Lower lobe of right lung (tissue), 2 donors: ENCODE measurements around the gene FDPS. TPM values are rescaled to one million over a fixed set of nuclear protein-coding genes. Genes with fewer than 3 reads are reported as not detected.
A peak's percentile ranks its signal among the peaks of the same experiment; 100 is the strongest.

Experiments
- ATAC-seq, 2 donors: fragments of 200-7000 bp; cut with Tn5 transposase; one replicate each; pipeline ENCODE4 v1.9.1; 2020 to 2022; ENCODE audit warnings: mild to moderate bottlenecking in 2 of 2, moderate library complexity in 2 of 2
- DNase-seq: peaks from one replicate; pipeline ENCODE4 v3.0.0-alpha.2; 2020
- H3K27ac ChIP-seq: fragments of 200-600 bp; one replicate; pipeline ENCODE4 v1.8.0; 2022
- H3K27me3 ChIP-seq: fragments of 200-600 bp; one replicate; pipeline ENCODE4 v1.8.0; 2022; ENCODE audit warnings: low read depth
- H3K36me3 ChIP-seq: fragments of 200-600 bp; one replicate; pipeline ENCODE4 v1.8.0; 2022; ENCODE audit warnings: mild to moderate bottlenecking
- H3K4me1 ChIP-seq: fragments of 200-600 bp; one replicate; pipeline ENCODE4 v1.8.0; 2022
- H3K4me3 ChIP-seq: fragments of 200-600 bp; one replicate; pipeline ENCODE4 v1.8.0; 2022; ENCODE audit warnings: mild to moderate bottlenecking
- H3K9me3 ChIP-seq: fragments of 200-600 bp; one replicate; pipeline ENCODE4 v1.8.0; 2022
- CTCF ChIP-seq: fragments of 200-600 bp; IDR thresholded peaks from one replicate; pipeline ENCODE4 v1.8.0; 2022; ENCODE audit warnings: antibody characterized with exemption, mild to moderate bottlenecking
- intact Hi-C: fragments of 100-400 bp; cut with DNase I; formaldehyde crosslinking; loops from one replicate; pipeline ENCODE4 v1.11.0; 2022
- total RNA-seq: library from RNA; stranded (reverse); fragmentation: NEBNext Ultra II Directional; extraction: Animal tissue kit (Norgen Biotek cat#: 25700); gene quantifications from one replicate; pipeline ENCODE4 v1.2.1, GENCODE V29; 2021
- donor health status: DM: no; HTN: yes; CAD: no; lungs with severe emphysema.

Gene FDPS
- total RNA-seq, 1 donor from 2014 or later, result 184 TPM

GRCh38 chr1:155320252-155320651, 11.6 kb downstream of the FDPS start:
- Histone ChIP-seq H3K9me3 (no peaks in the 10 kb centered on the region), H3K36me3 (peaks cover 48% of the 10 kb centered on the region), H3K27me3 (no peaks in the 10 kb centered on the region), H3K4me1 (peaks cover 33% of the 10 kb centered on the region), H3K4me3 (peak overlapping the region; percentile 95), H3K27ac (peak overlapping the region; percentile 44)
- ATAC-seq, result no peak
- intact Hi-C loops, result no loop called here
- TF ChIP-seq CTCF, result no peak
- DNase-seq, result no peak

GRCh38 chr1:155320661-155321617, 12.3 kb downstream of the FDPS start, which contains the start of gene RUSC1:
TSS of gene RUSC1 (plus strand) at chr1:155320894. CDS start at chr1:155321774, 880 bp downstream.
- peak within 1 kb of the TSS; percentile 95 for H3K4me3 ChIP-seq
- DNase-seq, result peak; percentile 84
- H3K4me1 ChIP-seq, result peaks cover 38% of the 10 kb centered on the region
- intact Hi-C loops, result no loop called here
- no peaks in the 10 kb centered on the region for H3K9me3 ChIP-seq
- TF ChIP-seq CTCF, result no peak
- peaks cover 43% of the 10 kb centered on the region for H3K36me3 ChIP-seq
- ATAC-seq, result no peak
- H3K27me3 ChIP-seq, result no peaks in the 10 kb centered on the region
- peak within 1 kb of the TSS; percentile 44 for H3K27ac ChIP-seq

- H3K27ac ChIP-seq, result peak overlapping the region; percentile 94
These were observed 13.2 kb downstream of the FDPS start for GRCh38 chr1:155321639-155322503.

GRCh38 chr1:155322571-155322952, 13.9 kb downstream of the FDPS start:
- DNase-seq (peak; percentile 53), ATAC-seq (no peak)
- Histone ChIP-seq H3K36me3 (peaks cover 45% of the 10 kb centered on the region), H3K4me3 (peak overlapping the region; percentile 95), H3K4me1 (peaks cover 38% of the 10 kb centered on the region), H3K27me3 (no peaks in the 10 kb centered on the region), H3K27ac (peak overlapping the region; percentile 94), H3K9me3 (no peaks in the 10 kb centered on the region)
- intact Hi-C loops, result no loop called here
- no peak for TF ChIP-seq CTCF

More at GRCh38 chr1:155321639-155322503, 13.2 kb downstream of the FDPS start:
- Histone ChIP-seq H3K9me3 (no peaks in the 10 kb centered on the region), H3K4me1 (peaks cover 38% of the 10 kb centered on the region), H3K36me3 (peaks cover 45% of the 10 kb centered on the region), H3K27me3 (no peaks in the 10 kb centered on the region), H3K4me3 (peak overlapping the region; percentile 95)
- DNase-seq (no peak), ATAC-seq (no peak)
- intact Hi-C loops, result no loop called here
- TF ChIP-seq CTCF, result no peak

- H3K27ac ChIP-seq, result peak overlapping the region; percentile 94
- intact Hi-C loops, result no loop called here
- peak; percentile 90 for DNase-seq
- ATAC-seq, result peak; percentile 76 to 81
- no peaks in the 10 kb centered on the region for H3K27me3 ChIP-seq
- H3K9me3 ChIP-seq, result no peaks in the 10 kb centered on the region
- peak overlapping the region; percentile 95 for H3K4me3 ChIP-seq
- peak; percentile 91 for TF ChIP-seq CTCF
- peaks cover 45% of the 10 kb centered on the region for H3K36me3 ChIP-seq
- H3K4me1 ChIP-seq, result peaks cover 38% of the 10 kb centered on the region
These were observed 14.5 kb downstream of the FDPS start for GRCh38 chr1:155322953-155323728.
